GM15510 (cell line): ENCODE results near the gene OSR1.

ENCODE experiments used
- POLR2A ChIP-seq: IDR thresholded peaks from 3 replicates; pipeline ENCODE4 v1.6.1; 2011; ENCODE audit warnings: borderline replicate concordance; ENCODE audit not compliant: insufficient read length; ENCODE audit errors: extremely low read depth

Gene OSR1

GRCh38 chr2:19361325-19361990, 3.0 kb upstream of the OSR1 start:
- no peak for TF ChIP-seq POLR2A

- TF ChIP-seq POLR2A: no peak
Observed at GRCh38 chr2:19360966-19361321, 2.5 kb upstream of the OSR1 start.

GRCh38 chr2:19360266-19360965, 2.0 kb upstream of the OSR1 start:
- TF ChIP-seq POLR2A: no peak

GRCh38 chr2:19359456-19359855, 1.0 kb upstream of the OSR1 start:
- TF ChIP-seq POLR2A: no peak

GRCh38 chr2:19359021-19359357, 566 bp upstream of the OSR1 start:
- no peak for TF ChIP-seq POLR2A

GRCh38 chr2:19357402-19358241, 801 bp downstream of the OSR1 start:
- no peak for TF ChIP-seq POLR2A

GRCh38 chr2:19356545-19357401, 1.6 kb downstream of the OSR1 start:
- no peak for TF ChIP-seq POLR2A

GRCh38 chr2:19355931-19356544, 2.4 kb downstream of the OSR1 start:
- no peak for TF ChIP-seq POLR2A

- TF ChIP-seq POLR2A: no peak
Observed at GRCh38 chr2:19355416-19355821, 3.0 kb downstream of the OSR1 start.

GRCh38 chr2:19355014-19355405, 3.4 kb downstream of the OSR1 start:
- no peak for TF ChIP-seq POLR2A

GRCh38 chr2:19353721-19354050, 4.7 kb downstream of the OSR1 start:
- no peak for TF ChIP-seq POLR2A

GRCh38 chr2:19352946-19353720, 5.3 kb downstream of the OSR1 start:
- TF ChIP-seq POLR2A: no peak

GRCh38 chr2:19351899-19352697, 6.3 kb downstream of the OSR1 start:
- no peak for TF ChIP-seq POLR2A
